ENCODE results near the gene GSTK1. TPM values are rescaled to one million over a fixed set of nuclear protein-coding genes. Genes with fewer than 3 reads are reported as not detected.

Gene GSTK1
- total and polyA plus RNA-seq, 4 donors: 98.9 to 253 (median 187) TPM

GRCh38 chr7:143300959-143301935 lies 38.0 kb downstream of the GSTK1 start:
- no peak for TF ChIP-seq HNF4G (IDR thresholded peaks at IDR 0.05)
- TF ChIP-seq, protein P1, sequence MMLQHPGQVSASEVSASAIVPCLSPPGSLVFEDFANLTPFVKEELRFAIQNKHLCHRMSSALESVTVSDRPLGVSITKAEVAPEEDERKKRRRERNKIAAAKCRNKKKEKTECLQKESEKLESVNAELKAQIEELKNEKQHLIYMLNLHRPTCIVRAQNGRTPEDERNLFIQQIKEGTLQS (IDR thresholded peaks at IDR 0.05): no peak
- no peak for TF ChIP-seq YY1 (IDR thresholded peaks at IDR 0.05)
- TF ChIP-seq CTCF (IDR thresholded peaks at IDR 0.05; ENCODE audit: low read depth, low read length, missing input control): no peak
- TF ChIP-seq FOXA1 (IDR thresholded peaks at IDR 0.05): no peak
- TF ChIP-seq REST (IDR thresholded peaks at IDR 0.05): no peak
- TF ChIP-seq FOXA2 (IDR thresholded peaks at IDR 0.05): no peak
- TF ChIP-seq TAF1 (conservative IDR thresholded peaks at IDR 0.05): no peak
- no peak for TF ChIP-seq NR2F2 (IDR thresholded peaks at IDR 0.05)
- no peak for TF ChIP-seq EGR1 (IDR thresholded peaks at IDR 0.05; ENCODE audit: low read depth in 2 of 2)
- no peak for TF ChIP-seq SP1 (IDR thresholded peaks at IDR 0.05)
- TF ChIP-seq RAD21 (IDR thresholded peaks at IDR 0.05): no peak
- no peak for TF ChIP-seq RXRA (IDR thresholded peaks at IDR 0.05)
- no peak for TF ChIP-seq GABPA (IDR thresholded peaks at IDR 0.05 in 1 of 2, conservative IDR thresholded peaks at IDR 0.05 in 1 of 2)
- DNase-seq (ENCODE audit: low spot score): no peak
- 80% methylated on average over 8 of the region's 8 CpGs for WGBS
- Histone ChIP-seq H3K4me3 (ENCODE audit: low read depth in 1 of 3, low read length in 3 of 3) (no peak overlapping the region), H3K4me1 (ENCODE audit: control insufficient read depth in 4 of 4, insufficient read depth in 4 of 4, low read length in 3 of 4) (peaks cover 0 to 15% (median 11%) of the 10 kb centered on the region in 4 donors), H3K27ac (ENCODE audit: low read depth in 1 of 2, low read length in 2 of 2) (no peak overlapping the region), H3K9ac (ENCODE audit: low read depth in 1 of 2, low read length in 2 of 2) (no peak overlapping the region), H3K27me3 (ENCODE audit: control insufficient read depth in 4 of 4, insufficient read depth in 4 of 4, low read length in 3 of 4) (no peaks in the 10 kb centered on the region), H3K9me3 (ENCODE audit: control insufficient read depth in 4 of 4, low read length in 3 of 4) (no peaks in the 10 kb centered on the region), H3K36me3 (ENCODE audit: control insufficient read depth in 4 of 4, insufficient read depth in 3 of 4, low read depth in 1 of 4, low read length in 3 of 4) (peaks cover 10 to 53% (median 51%) of the 10 kb centered on the region in 4 donors)

GRCh38 chr7:143303733-143304132 lies 40.5 kb downstream of the GSTK1 start:
- H3K9ac ChIP-seq (ENCODE audit: low read depth in 1 of 2, low read length in 2 of 2): no peak overlapping the region
- H3K36me3 ChIP-seq (ENCODE audit: control insufficient read depth in 4 of 4, insufficient read depth in 3 of 4, low read depth in 1 of 4, low read length in 3 of 4): peaks cover 10 to 53% (median 45%) of the 10 kb centered on the region in 4 donors
- H3K27me3 ChIP-seq (ENCODE audit: control insufficient read depth in 4 of 4, insufficient read depth in 4 of 4, low read length in 3 of 4): no peaks in the 10 kb centered on the region
- DNase-seq (ENCODE audit: low spot score): no peak
- H3K4me1 ChIP-seq (ENCODE audit: control insufficient read depth in 4 of 4, insufficient read depth in 4 of 4, low read length in 3 of 4): peaks cover 0 to 15% (median 11%) of the 10 kb centered on the region in 4 donors
- no peaks in the 10 kb centered on the region for H3K9me3 ChIP-seq (ENCODE audit: control insufficient read depth in 4 of 4, low read length in 3 of 4)
- TF ChIP-seq RAD21 (IDR thresholded peaks at IDR 0.05) (no peak), GABPA (IDR thresholded peaks at IDR 0.05 in 1 of 2, conservative IDR thresholded peaks at IDR 0.05 in 1 of 2) (no peak), RXRA (IDR thresholded peaks at IDR 0.05) (no peak), YY1 (IDR thresholded peaks at IDR 0.05) (no peak), EGR1 (IDR thresholded peaks at IDR 0.05; ENCODE audit: low read depth in 2 of 2) (no peak), FOXA1 (IDR thresholded peaks at IDR 0.05) (no peak)
- TF ChIP-seq, protein P2, sequence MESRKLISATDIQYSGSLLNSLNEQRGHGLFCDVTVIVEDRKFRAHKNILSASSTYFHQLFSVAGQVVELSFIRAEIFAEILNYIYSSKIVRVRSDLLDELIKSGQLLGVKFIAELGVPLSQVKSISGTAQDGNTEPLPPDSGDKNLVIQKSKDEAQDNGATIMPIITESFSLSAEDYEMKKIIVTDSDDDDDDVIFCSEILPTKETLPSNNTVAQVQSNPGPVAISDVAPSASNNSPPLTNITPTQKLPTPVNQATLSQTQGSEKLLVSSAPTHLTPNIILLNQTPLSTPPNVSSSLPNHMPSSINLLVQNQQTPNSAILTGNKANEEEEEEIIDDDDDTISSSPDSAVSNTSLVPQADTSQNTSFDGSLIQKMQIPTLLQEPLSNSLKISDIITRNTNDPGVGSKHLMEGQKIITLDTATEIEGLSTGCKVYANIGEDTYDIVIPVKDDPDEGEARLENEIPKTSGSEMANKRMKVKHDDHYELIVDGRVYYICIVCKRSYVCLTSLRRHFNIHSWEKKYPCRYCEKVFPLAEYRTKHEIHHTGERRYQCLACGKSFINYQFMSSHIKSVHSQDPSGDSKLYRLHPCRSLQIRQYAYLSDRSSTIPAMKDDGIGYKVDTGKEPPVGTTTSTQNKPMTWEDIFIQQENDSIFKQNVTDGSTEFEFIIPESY (IDR thresholded peaks at IDR 0.05): no peak
- no peak overlapping the region for H3K4me3 ChIP-seq (ENCODE audit: low read depth in 1 of 3, low read length in 3 of 3)
- no peak overlapping the region for H3K27ac ChIP-seq (ENCODE audit: low read depth in 1 of 2, low read length in 2 of 2)
- 97% methylated on average over 10 of the region's 10 CpGs for WGBS
